ENCODE measurements around the gene MOSPD3.

DNA sequence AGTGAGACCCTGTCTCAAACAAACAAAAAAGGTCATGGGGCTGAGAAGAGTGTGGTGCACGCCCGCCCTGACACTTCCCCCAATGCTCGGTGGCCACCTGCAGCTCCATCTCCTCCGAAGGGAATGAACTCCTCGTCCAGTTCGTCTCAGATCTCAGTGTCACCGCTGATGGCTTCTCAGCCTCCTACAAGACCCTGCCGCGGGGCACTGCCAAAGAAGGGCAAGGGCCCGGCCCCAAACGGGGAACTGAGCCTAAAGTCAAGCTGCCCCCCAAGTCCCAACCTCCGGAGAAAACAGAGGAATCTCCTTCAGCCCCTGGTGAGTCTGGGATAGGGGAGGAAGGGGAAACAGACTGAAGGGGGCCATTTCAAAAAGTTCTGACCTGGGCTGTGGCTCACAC, 6.0 kb upstream of the MOSPD3 start:
- TF ChIP-seq CTCF (conservative IDR thresholded peaks at IDR 0.05; ENCODE audit: low read length) (no peak), EZH2phosphoT487 (IDR thresholded peaks at IDR 0.05; ENCODE audit: borderline replicate concordance, low read depth, low read length) (no peak)

Measured in OCI-LY7 (cell line).